GM19193 (cell line): ENCODE results near the gene GPR148.
A peak's percentile ranks its signal among the peaks of the same experiment; 100 is the strongest.

Experiments used
- POLR2A ChIP-seq: IDR thresholded peaks from 4 replicates; pipeline ENCODE4 v1.6.1; 2011; ENCODE audit not compliant: insufficient read depth, insufficient read length; ENCODE audit errors: extremely low read depth

Gene GPR148, protein sequence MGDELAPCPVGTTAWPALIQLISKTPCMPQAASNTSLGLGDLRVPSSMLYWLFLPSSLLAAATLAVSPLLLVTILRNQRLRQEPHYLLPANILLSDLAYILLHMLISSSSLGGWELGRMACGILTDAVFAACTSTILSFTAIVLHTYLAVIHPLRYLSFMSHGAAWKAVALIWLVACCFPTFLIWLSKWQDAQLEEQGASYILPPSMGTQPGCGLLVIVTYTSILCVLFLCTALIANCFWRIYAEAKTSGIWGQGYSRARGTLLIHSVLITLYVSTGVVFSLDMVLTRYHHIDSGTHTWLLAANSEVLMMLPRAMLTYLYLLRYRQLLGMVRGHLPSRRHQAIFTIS

DNA sequence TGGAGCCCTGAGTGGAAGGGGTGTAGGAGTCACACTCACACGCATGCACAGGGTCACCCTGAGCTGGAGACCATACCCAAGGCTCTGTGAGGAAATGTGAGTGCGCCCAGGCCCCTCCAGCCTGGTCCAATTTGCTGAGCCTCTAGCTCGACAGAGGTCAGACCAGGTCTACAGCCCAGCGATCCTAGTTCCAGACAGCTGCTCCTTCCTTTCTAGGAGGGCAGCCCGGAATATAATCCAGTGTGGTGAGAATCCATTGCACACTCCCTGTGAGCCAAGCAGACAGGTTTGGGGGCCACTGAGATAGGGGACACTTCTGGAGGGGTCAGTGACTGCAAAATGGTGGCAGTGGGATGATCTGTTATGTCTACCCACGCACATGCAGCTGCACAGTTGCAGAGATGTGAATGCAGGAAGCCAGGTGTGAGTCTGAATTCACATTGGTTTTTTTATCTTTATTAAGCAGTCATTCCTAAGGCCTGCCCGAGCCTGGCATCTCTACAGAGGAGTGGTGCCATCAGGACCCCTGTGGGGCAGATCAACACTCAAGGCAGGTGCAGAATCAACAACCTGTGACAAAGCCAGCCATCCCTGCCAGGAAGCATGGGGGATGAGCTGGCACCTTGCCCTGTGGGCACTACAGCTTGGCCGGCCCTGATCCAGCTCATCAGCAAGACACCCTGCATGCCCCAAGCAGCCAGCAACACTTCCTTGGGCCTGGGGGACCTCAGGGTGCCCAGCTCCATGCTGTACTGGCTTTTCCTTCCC, at the start of gene GPR148:
TSS of gene GPR148 (plus strand) at position 522 of the 768 bp plus-strand sequence. CDS start at position 604, 82 bp downstream.
- TF ChIP-seq POLR2A: no peak

DNA sequence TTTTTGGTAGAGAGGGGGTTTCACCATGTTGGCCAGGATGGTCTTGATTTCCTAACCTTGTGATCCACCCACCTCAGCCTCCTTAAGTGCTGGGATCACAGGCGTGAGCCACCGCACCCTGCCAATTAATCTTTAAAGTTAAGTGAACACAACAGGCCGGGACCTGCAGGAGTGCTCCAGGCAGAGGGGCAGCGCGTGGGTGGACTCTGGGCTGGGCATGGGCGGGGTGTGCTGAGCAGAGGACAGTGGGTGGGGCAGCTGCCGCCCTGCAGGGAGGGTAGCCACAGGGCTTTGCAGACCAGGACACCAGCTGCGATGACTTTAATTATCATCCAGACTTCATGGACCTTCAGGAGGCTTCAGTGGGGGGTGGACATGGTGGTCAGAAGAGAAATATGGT, 8.8 kb upstream of the GPR148 start:
- no peak for TF ChIP-seq POLR2A

DNA sequence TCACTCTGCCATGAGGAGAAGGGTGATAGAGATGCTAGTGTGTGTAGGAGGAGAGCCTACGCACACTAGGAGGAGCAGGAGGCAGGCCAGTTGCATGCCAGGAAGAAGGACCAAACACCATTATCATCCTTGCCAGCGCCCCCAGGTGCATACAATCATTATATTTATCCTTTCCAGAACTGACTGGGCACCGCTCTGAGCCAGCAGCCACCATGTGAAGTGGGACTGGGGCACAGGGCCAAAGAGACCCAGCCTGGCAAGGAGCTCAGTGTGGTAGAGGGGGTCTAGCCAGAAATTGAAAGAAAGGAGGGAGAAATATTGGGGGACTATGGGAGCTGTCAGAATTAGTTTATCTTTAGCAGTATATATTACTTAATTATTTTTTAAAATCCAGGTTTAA, 8.3 kb upstream of the GPR148 start:
- no peak for TF ChIP-seq POLR2A

DNA sequence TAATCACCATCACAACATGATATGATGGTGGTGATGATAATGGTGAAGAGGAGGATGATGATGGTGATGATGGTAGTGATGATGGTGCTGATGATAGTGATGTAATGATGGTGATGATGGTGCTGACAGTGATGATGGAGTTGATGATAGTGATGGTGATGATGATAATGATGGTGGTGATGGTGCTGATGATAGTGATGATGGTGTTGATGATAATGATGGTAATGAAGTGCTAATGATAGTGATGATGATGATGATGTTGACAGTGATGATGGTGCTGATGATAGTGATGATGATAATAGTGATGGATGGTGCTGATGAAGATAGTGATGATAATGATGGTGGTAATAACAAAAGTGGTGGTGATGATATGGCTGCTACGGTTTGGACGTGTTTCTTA, 4.4 kb upstream of the GPR148 start:
- no peak for TF ChIP-seq POLR2A

DNA sequence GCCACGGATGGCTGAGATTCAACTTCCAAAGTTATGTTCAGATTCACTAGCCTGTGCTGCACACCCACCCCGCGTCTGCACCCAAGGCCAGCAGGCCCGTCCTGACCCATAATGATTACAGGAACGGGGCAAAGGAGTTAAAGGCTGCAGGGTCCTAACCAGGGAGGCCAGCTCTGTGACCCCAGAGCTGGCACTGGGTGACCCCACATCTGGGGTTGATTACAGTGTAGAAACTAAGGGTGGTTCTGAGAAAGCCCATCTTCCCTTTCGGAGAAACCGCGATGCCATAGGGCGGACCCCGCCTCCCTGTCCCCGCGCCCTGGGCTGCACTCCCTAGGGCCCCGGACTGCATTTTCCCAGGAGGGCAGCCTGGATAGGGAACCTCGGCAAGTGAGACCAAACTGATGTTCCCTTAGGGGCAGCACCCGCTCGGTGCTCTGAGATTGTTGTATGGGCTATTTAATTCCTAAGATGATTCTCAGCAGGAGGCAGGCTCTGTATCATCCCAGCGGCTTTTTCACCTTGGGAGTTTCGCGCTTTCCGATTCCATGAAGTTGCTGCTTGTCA, 2.2 kb upstream of the GPR148 start:
- TF ChIP-seq POLR2A: no peak

DNA sequence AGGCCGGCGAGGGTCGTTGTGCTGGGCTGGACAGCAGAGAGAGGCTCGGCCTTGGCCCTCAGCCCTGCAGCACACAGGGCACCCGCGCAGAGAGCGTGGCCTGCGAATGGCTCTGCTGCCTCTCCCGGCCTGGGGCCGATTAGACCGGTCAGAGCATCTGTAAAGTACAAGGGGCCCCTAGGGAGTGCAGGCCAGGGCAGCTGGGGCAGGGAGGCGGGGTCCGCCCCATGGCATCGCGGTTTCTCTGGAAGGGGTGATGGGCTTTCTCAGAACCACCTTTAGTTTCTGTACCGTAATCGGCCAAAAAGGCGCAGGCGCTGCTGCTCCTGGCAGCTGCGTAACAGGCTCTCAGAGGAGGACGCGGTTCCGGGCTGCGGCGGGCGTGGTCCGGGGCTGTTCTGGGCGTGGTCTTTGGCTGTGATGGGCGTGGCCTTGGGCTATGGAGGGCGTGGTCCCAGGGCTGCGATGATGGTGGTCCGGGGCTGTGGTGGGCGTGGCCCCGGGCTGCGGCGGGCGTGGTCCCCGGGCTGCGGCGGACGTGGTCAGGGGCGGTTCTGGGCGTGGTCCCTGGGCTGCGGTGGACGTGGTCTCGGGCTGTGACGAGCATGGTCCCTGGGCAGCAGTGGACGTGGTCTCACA, 1.5 kb upstream of the GPR148 start:
- TF ChIP-seq POLR2A: peak; percentile 33

DNA sequence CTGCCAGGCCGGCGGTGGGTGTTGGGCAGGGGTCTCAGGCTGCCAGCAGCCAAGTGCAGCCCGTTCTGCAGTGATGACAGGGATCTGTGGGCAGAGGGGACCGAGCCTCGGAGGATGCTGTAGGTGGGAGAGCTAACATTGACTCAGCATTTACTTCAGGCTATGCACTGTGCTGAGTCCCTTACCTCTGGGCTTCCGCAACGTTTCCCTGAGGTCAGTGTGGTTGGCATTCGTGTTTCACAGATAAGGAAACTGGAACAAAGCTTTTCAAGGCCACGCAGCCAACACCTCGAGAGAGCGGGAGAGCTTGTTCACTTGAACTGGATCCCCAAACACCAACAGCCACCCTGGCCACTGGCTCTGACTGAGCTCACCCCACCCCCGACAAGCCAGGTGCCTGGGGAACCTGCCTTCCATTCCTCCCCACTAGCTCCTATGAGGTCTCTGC, 839 bp upstream of the GPR148 start:
- TF ChIP-seq POLR2A: no peak

DNA sequence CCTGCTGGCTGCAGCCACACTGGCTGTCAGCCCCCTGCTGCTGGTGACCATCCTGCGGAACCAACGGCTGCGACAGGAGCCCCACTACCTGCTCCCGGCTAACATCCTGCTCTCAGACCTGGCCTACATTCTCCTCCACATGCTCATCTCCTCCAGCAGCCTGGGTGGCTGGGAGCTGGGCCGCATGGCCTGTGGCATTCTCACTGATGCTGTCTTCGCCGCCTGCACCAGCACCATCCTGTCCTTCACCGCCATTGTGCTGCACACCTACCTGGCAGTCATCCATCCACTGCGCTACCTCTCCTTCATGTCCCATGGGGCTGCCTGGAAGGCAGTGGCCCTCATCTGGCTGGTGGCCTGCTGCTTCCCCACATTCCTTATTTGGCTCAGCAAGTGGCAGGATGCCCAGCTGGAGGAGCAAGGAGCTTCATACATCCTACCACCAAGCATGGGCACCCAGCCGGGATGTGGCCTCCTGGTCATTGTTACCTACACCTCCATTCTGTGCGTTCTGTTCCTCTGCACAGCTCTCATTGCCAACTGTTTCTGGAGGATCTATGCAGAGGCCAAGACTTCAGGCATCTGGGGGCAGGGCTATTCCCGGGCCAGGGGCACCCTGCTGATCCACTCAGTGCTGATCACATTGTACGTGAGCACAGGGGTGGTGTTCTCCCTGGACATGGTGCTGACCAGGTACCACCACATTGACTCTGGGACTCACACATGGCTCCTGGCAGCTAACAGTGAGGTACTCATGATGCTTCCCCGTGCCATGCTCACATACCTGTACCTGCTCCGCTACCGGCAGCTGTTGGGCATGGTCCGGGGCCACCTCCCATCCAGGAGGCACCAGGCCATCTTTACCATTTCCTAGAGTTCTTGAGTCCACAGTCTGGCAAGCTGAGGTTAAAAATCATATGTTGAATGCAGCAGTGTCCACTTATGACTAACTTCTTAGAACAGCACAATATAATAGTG, 741 bp downstream of the GPR148 start:
- TF ChIP-seq POLR2A: no peak

DNA sequence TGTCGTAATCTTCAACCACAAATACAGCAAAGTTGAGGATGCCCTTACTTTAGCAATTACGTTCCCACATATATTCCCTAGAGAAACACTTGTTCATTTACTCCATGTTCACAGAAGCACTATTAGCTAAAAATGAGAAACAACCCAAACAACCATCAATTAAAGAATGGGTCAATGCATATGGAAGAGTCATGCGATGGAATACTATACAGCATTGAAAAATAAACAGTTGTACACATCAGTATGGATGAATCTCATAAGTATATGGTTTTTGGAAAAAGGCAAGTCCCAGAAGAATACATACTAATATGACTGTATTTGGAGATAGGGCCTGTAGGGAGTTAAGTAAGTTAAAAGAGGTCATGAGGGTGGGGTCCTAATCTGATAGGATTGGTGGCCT, 6.3 kb downstream of the GPR148 start:
- TF ChIP-seq POLR2A: no peak

DNA sequence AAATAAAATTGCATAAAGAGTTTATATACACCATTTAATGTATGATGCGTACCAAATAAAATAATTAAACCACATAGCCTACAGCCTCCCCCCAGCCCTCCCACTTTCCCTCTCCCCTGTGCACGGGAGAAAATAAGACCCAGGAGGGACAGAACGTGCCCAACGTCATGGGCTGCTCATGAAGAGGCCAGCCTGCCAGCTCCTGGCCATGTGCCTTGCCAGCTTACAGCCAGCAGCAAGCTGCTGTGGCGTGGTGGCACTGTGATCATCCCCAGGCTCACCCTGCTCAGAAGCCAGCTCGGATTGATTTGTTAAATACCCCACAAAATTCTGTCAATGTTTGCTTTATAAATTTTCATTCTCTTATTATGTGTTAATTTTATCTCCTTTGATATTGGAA, 7.6 kb downstream of the GPR148 start:
- TF ChIP-seq POLR2A: no peak

DNA sequence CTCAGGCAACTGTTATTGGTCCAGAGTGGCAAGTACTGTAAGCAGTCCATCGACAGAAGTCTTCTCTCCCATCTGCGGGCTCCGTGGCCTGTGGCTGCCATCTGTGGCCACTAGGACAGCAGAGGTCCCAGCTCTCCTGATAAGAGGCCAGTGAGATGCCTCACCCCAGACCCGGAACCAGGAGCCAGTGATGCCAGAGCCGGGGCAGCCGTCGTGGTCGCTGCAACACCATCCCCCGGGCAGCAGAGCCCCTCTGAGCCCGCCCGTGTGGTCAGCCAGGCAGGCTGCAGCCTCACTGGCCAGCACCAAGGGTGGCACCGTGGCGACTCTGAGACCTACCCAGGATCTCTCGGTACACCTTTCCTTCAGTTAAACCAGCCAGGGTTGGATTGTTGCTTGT, 8.7 kb downstream of the GPR148 start:
- no peak for TF ChIP-seq POLR2A

DNA sequence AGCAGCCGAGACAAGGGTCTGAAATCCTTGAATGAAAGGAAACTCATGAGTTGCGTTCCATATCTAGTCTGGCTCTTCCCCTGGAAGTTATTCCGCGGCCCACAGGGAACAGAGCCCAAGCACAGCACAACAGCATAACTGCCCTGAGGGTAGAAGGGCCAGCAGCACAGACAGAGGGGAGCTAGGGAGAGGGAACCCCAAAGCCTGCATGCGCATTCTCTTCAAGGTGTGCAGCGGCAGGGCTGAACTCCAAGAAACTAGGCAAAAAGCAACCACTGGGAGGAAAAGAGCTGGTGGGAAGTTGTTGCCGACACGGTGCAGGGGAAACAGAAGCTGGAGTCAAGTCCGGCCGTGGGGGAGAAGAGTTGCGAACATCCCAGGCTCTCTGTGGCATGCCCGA, 11.8 kb downstream of the GPR148 start:
- TF ChIP-seq POLR2A: no peak

DNA sequence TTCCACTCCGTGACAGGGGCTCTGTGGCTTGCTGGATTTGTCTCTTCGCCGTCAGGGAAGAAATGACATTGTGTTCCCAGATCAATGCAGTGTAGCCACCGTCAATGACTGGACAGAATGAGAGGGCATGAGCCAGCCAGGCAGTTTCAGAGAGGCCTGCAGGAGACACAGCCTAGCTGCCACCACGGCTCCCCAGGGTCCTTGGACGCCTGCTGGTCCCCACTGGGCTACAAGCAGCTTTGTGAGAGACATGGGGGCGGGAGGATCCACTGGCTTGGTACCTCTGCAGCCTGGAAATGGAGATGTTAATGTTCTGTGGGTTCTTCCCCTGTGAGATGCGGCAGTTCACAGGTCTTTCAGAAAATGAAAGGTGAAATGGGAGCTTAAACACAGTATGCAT, 14.4 kb downstream of the GPR148 start:
- TF ChIP-seq POLR2A: no peak
